ENCODE measurements around the gene TRPV2.

DNA sequence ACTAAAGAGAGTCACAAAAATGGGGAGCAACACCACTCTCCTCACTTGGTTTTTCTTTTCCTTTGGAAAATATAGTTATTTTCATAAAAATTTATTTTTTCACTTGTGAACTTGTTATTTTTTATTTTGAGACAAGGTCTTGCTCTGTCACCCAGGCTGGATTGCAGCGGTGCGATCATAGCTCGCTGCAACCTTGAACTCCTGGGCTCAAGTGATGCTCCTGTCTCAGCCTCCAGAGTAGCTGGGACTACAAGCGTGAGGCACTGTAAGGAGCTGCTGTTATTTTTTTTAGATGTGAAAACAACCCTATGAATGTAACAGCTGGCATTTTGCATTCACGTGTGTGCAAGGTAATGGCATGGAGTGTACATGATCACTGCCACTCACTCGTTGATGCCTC, 51.7 kb downstream of the TRPV2 start:
- TF ChIP-seq CTCF (IDR thresholded peaks at IDR 0.05; ENCODE audit: low read depth, low read length), result no peak
- TF ChIP-seq POLR2A (IDR thresholded peaks at IDR 0.05; ENCODE audit: extremely low read depth, insufficient read length), result no peak

Data from NB4 (cell line).